SK-N-SH treated with all-trans-retinoic acid at 6 μM for 48 hours (cell line): Measurements from ENCODE around the gene TMEM250.

ENCODE experiments used
- ATAC-seq: fragments of 200-7000 bp; cut with Tn5 transposase; 3 replicates; pipeline ENCODE4 v1.9.1; 2020; ENCODE audit warnings: mild to moderate bottlenecking, moderate library complexity
- ARNTL ChIP-seq: fragments of 450-650 bp; formaldehyde crosslinking; IDR thresholded peaks from 2 replicates; pipeline ENCODE4 v1.5.0; 2020; ENCODE audit warnings: low read depth, mild to moderate bottlenecking, moderate library complexity, borderline replicate concordance
- ESRRG ChIP-seq: fragments of 250-450 bp; sonication (Bioruptor Pico); IDR thresholded peaks from 2 replicates; pipeline ENCODE4 v1.6.1; 2021; ENCODE audit warnings: mild to moderate bottlenecking
- GLIS3 ChIP-seq: fragments of 250-450 bp; sonication (Bioruptor Pico); IDR thresholded peaks from 2 replicates; pipeline ENCODE4 v1.5.0; 2020; ENCODE audit warnings: mild to moderate bottlenecking, moderate library complexity
- OSR1 ChIP-seq: fragments of 250-450 bp; sonication (Bioruptor Pico); IDR thresholded peaks from 2 replicates; pipeline ENCODE4 v1.8.0; 2022; ENCODE audit warnings: moderate library complexity, mild to moderate bottlenecking, inconsistent platforms
- PATZ1 ChIP-seq: fragments of 250-450 bp; sonication (Bioruptor Pico); IDR thresholded peaks from 2 replicates; pipeline ENCODE4 v1.8.0; 2020; ENCODE audit warnings: mild to moderate bottlenecking, moderate library complexity, borderline replicate concordance
- PPARA ChIP-seq: fragments of 250-450 bp; sonication (Bioruptor Pico); IDR thresholded peaks from 2 replicates; pipeline ENCODE4 v1.5.0; 2020; ENCODE audit warnings: mild to moderate bottlenecking, borderline replicate concordance
- RARB ChIP-seq: fragments of 250-450 bp; sonication (Bioruptor Pico); IDR thresholded peaks from 2 replicates; pipeline ENCODE4 v1.8.0; 2021; ENCODE audit warnings: mild to moderate bottlenecking, moderate library complexity
- TCF4 ChIP-seq: fragments of 250-450 bp; sonication (Bioruptor Pico); IDR thresholded peaks from 2 replicates; pipeline ENCODE4 v1.8.0; 2021; ENCODE audit warnings: mild to moderate bottlenecking, moderate library complexity, borderline replicate concordance
- TOX ChIP-seq: fragments of 250-450 bp; sonication (Bioruptor Pico); IDR thresholded peaks from 2 replicates; pipeline ENCODE4 v1.8.0; 2021; ENCODE audit warnings: mild to moderate bottlenecking, moderate library complexity, borderline replicate concordance
- TSHZ2 ChIP-seq: fragments of 250-450 bp; sonication (Bioruptor Pico); IDR thresholded peaks from 2 replicates; pipeline ENCODE4 v1.5.0; 2020; ENCODE audit warnings: mild to moderate bottlenecking, moderate library complexity
- ZFP30 ChIP-seq: fragments of 450-650 bp; formaldehyde crosslinking; IDR thresholded peaks from 2 replicates; pipeline ENCODE4 v1.5.0; 2022; ENCODE audit warnings: mild to moderate bottlenecking, moderate library complexity
- ZNF565 ChIP-seq: fragments of 450-650 bp; formaldehyde crosslinking; conservative IDR thresholded peaks from 2 replicates; pipeline ENCODE4 v1.5.0; 2020; ENCODE audit warnings: low read depth, mild to moderate bottlenecking, moderate library complexity
- ZNF70 ChIP-seq: fragments of 450-650 bp; formaldehyde crosslinking; IDR thresholded peaks from 2 replicates; pipeline ENCODE4 v1.5.0; 2020; ENCODE audit warnings: mild to moderate bottlenecking, moderate library complexity
- ZNF8 ChIP-seq: fragments of 450-650 bp; formaldehyde crosslinking; IDR thresholded peaks from 2 replicates; pipeline ENCODE4 v1.5.0; 2020; ENCODE audit warnings: mild to moderate bottlenecking, moderate library complexity
- TF ChIP-seq, protein P1 (sequence below): fragments of 250-450 bp; sonication (Bioruptor Pico); IDR thresholded peaks from 2 replicates; pipeline ENCODE4 v1.5.1; 2021; ENCODE audit warnings: mild to moderate bottlenecking, moderate library complexity

TMEM250 gene

GRCh38 chr9:136075881-136076678 is 42.6 kb downstream of the TMEM250 start:
- TF ChIP-seq ZFP30 (no peak), PATZ1 (CRISPR knock-in tag) (no peak), TOX (CRISPR knock-in tag) (no peak), ZNF70 (CRISPR knock-in tag) (no peak), ZNF8 (CRISPR knock-in tag) (no peak), ARNTL (CRISPR knock-in tag) (no peak)
- TF ChIP-seq, protein P1, sequence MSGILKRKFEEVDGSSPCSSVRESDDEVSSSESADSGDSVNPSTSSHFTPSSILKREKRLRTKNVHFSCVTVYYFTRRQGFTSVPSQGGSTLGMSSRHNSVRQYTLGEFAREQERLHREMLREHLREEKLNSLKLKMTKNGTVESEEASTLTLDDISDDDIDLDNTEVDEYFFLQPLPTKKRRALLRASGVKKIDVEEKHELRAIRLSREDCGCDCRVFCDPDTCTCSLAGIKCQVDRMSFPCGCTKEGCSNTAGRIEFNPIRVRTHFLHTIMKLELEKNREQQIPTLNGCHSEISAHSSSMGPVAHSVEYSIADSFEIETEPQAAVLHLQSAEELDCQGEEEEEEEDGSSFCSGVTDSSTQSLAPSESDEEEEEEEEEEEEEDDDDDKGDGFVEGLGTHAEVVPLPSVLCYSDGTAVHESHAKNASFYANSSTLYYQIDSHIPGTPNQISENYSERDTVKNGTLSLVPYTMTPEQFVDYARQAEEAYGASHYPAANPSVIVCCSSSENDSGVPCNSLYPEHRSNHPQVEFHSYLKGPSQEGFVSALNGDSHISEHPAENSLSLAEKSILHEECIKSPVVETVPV (CRISPR knock-in tag), result no peak
- ATAC-seq, result no peak

DNA sequence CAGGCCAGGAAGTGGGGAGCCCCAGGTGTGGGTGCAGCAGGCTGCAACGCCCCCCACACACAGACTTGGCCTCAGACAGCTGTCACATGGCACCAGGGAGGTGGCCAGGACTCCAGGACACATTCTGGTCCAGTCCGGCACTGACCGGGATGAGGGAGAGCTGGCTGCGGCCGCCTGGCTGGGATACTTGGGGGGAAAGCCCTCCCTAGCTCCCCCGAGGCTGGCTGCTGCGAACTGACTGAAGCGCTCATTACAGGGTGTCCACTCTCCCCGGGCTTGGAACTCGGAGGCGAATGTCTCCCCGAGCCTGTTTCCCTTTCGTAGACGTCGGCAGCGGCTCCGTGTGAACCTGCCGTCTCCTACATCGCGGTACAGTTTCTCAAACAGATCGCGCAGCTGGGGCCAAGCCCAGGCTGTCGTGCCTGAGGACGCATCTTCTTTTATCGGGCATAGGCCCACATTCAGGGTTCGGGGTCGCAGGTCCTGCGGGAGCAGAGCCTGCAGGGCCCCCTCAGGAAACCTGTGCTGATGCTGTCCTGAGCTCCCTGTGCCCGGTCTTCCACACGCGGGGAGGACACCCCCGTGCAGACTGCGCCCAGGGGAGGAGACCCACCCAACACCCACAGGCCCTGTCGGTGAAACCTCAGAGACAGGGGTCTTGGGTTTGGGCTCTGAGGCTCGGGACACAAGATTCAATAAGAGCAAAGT is 43.4 kb downstream of the TMEM250 start:
- ATAC-seq, result no peak
- TF ChIP-seq RARB (CRISPR knock-in tag) (no peak), ARNTL (CRISPR knock-in tag) (no peak), PATZ1 (CRISPR knock-in tag) (no peak), ZNF70 (CRISPR knock-in tag) (no peak), OSR1 (no peak), TOX (CRISPR knock-in tag) (no peak), GLIS3 (CRISPR knock-in tag) (no peak), TSHZ2 (CRISPR knock-in tag) (no peak), ESRRG (CRISPR knock-in tag) (no peak), TCF4 (CRISPR knock-in tag) (no peak), ZNF565 (CRISPR knock-in tag) (no peak), ZFP30 (no peak), PPARA (CRISPR knock-in tag) (no peak)
- TF ChIP-seq, protein P1 (CRISPR knock-in tag), result no peak

DNA sequence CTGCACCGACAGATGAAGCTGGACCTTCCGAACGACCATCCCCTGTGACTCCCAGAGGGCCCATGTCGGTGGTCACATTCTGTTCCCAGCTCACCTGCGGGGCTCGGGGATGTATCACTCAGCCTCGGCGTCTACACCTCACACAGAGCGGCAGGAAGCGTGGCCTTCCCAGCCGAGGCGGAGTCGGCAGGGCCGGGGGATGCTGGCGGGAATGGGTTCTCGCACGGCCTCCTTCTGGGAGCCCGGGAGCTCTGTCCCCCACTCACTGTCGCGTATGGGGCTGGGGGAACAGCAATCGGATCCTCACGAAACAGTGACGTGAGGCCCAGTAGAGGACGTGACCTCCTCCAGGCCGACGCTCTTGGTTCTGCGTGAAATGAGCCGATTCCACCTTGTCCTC is 44.0 kb downstream of the TMEM250 start:
- TF ChIP-seq TSHZ2 (CRISPR knock-in tag), result no peak
- no peak for TF ChIP-seq ZNF70 (CRISPR knock-in tag)
- TF ChIP-seq ARNTL (CRISPR knock-in tag), result no peak
- ATAC-seq, result no peak
